Liver (tissue), 9 donors: ENCODE results near the gene RALGAPA2. TPM values are rescaled to one million over a fixed set of nuclear protein-coding genes. Genes with fewer than 3 reads are reported as not detected.

Source experiments
- DNase-seq: peaks from one replicate; pipeline ENCODE4 v3.0.0-alpha.2; 2017; ENCODE audit warnings: low spot score
- H3K27ac ChIP-seq, 2 donors: one replicate each; pipeline ENCODE4 v1.7.0; 2013; ENCODE audit warnings: inconsistent platforms in 2 of 2, low read length in 2 of 2, control low read depth in 1 of 2, low read depth in 1 of 2, mild to moderate bottlenecking in 1 of 2
- H3K27me3 ChIP-seq, 4 donors: one replicate each; pipeline versions ENCODE4 v1.6.1 to v1.7.0; 2013; ENCODE audit warnings: low read length in 3 of 4, inconsistent platforms in 1 of 4, mild to moderate bottlenecking in 1 of 4, moderate library complexity in 1 of 4; ENCODE audit not compliant: control insufficient read depth in 4 of 4, insufficient read depth in 4 of 4
- H3K36me3 ChIP-seq, 4 donors: one replicate each; pipeline versions ENCODE4 v1.6.1 to v1.7.0; 2013; ENCODE audit warnings: low read length in 3 of 4, mild to moderate bottlenecking in 3 of 4, low read depth in 1 of 4, moderate library complexity in 1 of 4; ENCODE audit not compliant: control insufficient read depth in 4 of 4, insufficient read depth in 3 of 4
- H3K4me1 ChIP-seq, 4 donors: one replicate each; pipeline versions ENCODE4 v1.6.1 to v1.7.0; 2013; ENCODE audit warnings: low read length in 3 of 4, mild to moderate bottlenecking in 3 of 4, moderate library complexity in 1 of 4; ENCODE audit not compliant: control insufficient read depth in 4 of 4, insufficient read depth in 4 of 4
- H3K4me3 ChIP-seq, 3 donors: one replicate each; pipeline versions ENCODE4 v1.6.1 to v1.7.0; 2013; ENCODE audit warnings: low read length in 3 of 3, control low read depth in 1 of 3, low read depth in 1 of 3, mild to moderate bottlenecking in 1 of 3
- H3K9ac ChIP-seq, 2 donors: one replicate each; pipeline ENCODE4 v1.7.0; 2013; ENCODE audit warnings: low read length in 2 of 2, mild to moderate bottlenecking in 2 of 2, moderate library complexity in 2 of 2, control low read depth in 1 of 2, low read depth in 1 of 2
- H3K9me3 ChIP-seq, 4 donors: one replicate each; pipeline versions ENCODE4 v1.6.1 to v1.7.0; 2013; ENCODE audit warnings: low read length in 3 of 4; ENCODE audit not compliant: control insufficient read depth in 4 of 4
- EGR1 ChIP-seq, 2 donors: IDR thresholded peaks; 2 replicates each; pipeline ENCODE4 v1.6.1; 2016 to 2018; ENCODE audit warnings: antibody characterized with exemption in 2 of 2, low read depth in 2 of 2
- FOXA1 ChIP-seq: IDR thresholded peaks from 2 replicates; pipeline ENCODE4 v1.6.1; 2016; ENCODE audit warnings: antibody characterized with exemption
- FOXA2 ChIP-seq: IDR thresholded peaks from 2 replicates; pipeline ENCODE4 v1.6.1; 2016; ENCODE audit warnings: antibody characterized with exemption
- GABPA ChIP-seq, 2 donors: IDR thresholded peaks in 1 of 2; conservative IDR thresholded peaks in 1 of 2; 2 replicates each; pipeline ENCODE4 v1.6.1; 2016; ENCODE audit warnings: antibody characterized with exemption in 2 of 2, mild to moderate bottlenecking in 1 of 2, moderate library complexity in 1 of 2
- HNF4A ChIP-seq, 2 donors: conservative IDR thresholded peaks; 2 replicates each; pipeline ENCODE4 v1.6.1; 2016; ENCODE audit warnings: antibody characterized with exemption in 2 of 2, mild to moderate bottlenecking in 2 of 2
- JUND ChIP-seq, 2 donors: IDR thresholded peaks; 2 replicates each; pipeline ENCODE4 v1.6.1; 2016; ENCODE audit warnings: antibody characterized with exemption in 2 of 2
- NR2F2 ChIP-seq: IDR thresholded peaks from 2 replicates; pipeline ENCODE4 v1.6.1; 2016; ENCODE audit warnings: antibody characterized with exemption
- RAD21 ChIP-seq, 2 donors: IDR thresholded peaks; 2 replicates each; pipeline ENCODE4 v1.6.1; 2016; ENCODE audit warnings: antibody characterized with exemption in 2 of 2, mild to moderate bottlenecking in 2 of 2
- RXRA ChIP-seq, 2 donors: IDR thresholded peaks; 2 replicates each; pipeline ENCODE4 v1.6.1; 2017 to 2018; ENCODE audit warnings: antibody characterized with exemption in 2 of 2, mild to moderate bottlenecking in 1 of 2
- SP1 ChIP-seq: IDR thresholded peaks from 2 replicates; pipeline ENCODE4 v1.6.1; 2018; ENCODE audit warnings: antibody characterized with exemption, mild to moderate bottlenecking
- TAF1 ChIP-seq: conservative IDR thresholded peaks from 2 replicates; pipeline ENCODE4 v1.6.1; 2016; ENCODE audit warnings: antibody characterized with exemption, mild to moderate bottlenecking
- YY1 ChIP-seq: IDR thresholded peaks from 2 replicates; pipeline ENCODE4 v1.6.1; 2016; ENCODE audit warnings: antibody characterized with exemption, mild to moderate bottlenecking
- WGBS: extraction: QIAGEN DNeasy Blood & Tissue Kit; methylation state at CpG from one replicate; pipeline ENCODE4 v1.1.7; 2013; 5-methylcytosine and 5-hydroxymethylcytosine counted together
- polyA plus RNA-seq, 2 donors: library from polyadenylated mRNA; stranded (reverse) in 1 of 2; unstranded in 1 of 2; fragments of 200-250 nt in 1 of 2; fragments of >200 nt in 1 of 2; fragmentation: Nextera tagmentation in 1 of 2; extraction: Ambion mirVana in 1 of 2; gene quantifications; one replicate each; pipeline versions ENCODE4 v1.2.1 to v1.2.3, GENCODE V29; 2013 to 2015
- total RNA-seq, 2 donors: library from RNA; depleted of rRNA; stranded (reverse); fragments of >200 nt; gene quantifications; one replicate each; pipeline ENCODE4 v1.2.3, GENCODE V29; 2014
- TF ChIP-seq, protein P1 (sequence below): IDR thresholded peaks from 2 replicates; pipeline ENCODE4 v1.6.1; 2016; ENCODE audit warnings: antibody characterized with exemption
- TF ChIP-seq, protein P2 (sequence below): fragments of 150-350 bp; IDR thresholded peaks from 2 replicates; pipeline ENCODE4 v1.5.1; 2017; ENCODE audit warnings: improper control_type of control experiment, low read depth, low read length; ENCODE audit not compliant: missing input control
- TF ChIP-seq, protein P3 (sequence below): IDR thresholded peaks from 2 replicates; pipeline ENCODE4 v1.6.1; 2016; ENCODE audit warnings: antibody characterized with exemption, mild to moderate bottlenecking
- TF ChIP-seq, protein P4 (sequence below): IDR thresholded peaks from 2 replicates; pipeline ENCODE4 v1.6.1; 2016; ENCODE audit warnings: antibody characterized with exemption
- donor health status: healthy.
- donor health status: healthy.
- donor health status: healthy.
- donor health status: healthy.
- donor health status: healthy.

The RALGAPA2 gene
- total and polyA plus RNA-seq, 4 donors, result 14.8 to 89.9 (median 25.1) TPM

DNA sequence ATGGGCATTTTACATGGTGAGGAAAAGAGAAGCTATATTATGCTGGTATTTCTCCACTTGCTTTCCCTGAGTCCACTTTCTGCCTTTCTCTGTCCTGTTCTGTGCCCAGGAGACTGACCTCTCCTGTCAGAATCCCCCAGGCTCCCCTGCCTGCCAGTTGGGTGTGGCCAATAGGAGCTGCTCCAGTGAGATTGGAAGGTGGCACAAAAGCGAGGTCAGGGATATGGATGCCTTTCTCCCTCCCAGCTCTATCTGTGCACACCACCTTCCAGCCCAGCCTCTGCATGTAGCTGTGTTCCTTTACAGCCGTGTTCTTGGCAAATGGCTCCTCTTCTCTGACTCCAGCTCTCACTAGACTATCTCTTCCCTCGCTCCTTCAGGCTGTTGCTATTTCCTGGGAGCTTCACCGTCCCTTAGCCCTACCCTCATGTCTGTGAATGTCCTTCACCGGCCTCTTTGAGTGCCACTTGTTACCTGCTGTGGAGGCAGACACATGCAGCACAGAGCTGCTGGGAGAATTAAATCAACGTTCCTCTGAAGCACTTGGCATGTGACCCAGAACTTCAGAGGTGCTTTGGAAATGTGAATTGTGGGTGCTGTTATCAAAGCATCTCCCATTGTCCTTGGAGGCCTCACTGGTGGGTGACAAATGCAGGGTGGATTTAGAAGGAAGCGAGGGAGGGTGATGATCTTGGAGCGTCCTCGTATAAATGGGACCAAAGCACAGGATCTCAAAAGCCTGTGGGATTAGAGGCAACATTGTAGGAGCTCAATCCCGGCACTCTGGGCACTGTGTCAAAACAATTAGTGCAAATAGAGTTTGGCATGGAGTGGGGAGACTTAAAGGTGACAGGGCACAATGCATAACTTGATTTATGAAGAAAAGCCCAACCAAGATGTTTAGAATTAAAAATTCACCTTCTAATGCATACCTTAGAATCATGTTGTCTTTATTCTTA lies 28.9 kb upstream of the RALGAPA2 start:
- WGBS, result 68% methylated on average over 10 of the region's 10 CpGs
- TF ChIP-seq, protein P1, sequence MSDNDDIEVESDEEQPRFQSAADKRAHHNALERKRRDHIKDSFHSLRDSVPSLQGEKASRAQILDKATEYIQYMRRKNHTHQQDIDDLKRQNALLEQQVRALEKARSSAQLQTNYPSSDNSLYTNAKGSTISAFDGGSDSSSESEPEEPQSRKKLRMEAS, result no peak
- TF ChIP-seq FOXA1 (no peak), EGR1 (IDR thresholded peaks at IDR 0.05; ENCODE audit: low read depth in 2 of 2) (no peak), SP1 (no peak), NR2F2 (no peak), HNF4A (conservative IDR thresholded peaks at IDR 0.05) (no peak), GABPA (IDR thresholded peaks at IDR 0.05 in 1 of 2, conservative IDR thresholded peaks at IDR 0.05 in 1 of 2) (no peak), RXRA (IDR thresholded peaks at IDR 0.05) (no peak), JUND (IDR thresholded peaks at IDR 0.05) (no peak), RAD21 (IDR thresholded peaks at IDR 0.05) (no peak), TAF1 (no peak), FOXA2 (no peak), YY1 (no peak)
- TF ChIP-seq, protein P2, sequence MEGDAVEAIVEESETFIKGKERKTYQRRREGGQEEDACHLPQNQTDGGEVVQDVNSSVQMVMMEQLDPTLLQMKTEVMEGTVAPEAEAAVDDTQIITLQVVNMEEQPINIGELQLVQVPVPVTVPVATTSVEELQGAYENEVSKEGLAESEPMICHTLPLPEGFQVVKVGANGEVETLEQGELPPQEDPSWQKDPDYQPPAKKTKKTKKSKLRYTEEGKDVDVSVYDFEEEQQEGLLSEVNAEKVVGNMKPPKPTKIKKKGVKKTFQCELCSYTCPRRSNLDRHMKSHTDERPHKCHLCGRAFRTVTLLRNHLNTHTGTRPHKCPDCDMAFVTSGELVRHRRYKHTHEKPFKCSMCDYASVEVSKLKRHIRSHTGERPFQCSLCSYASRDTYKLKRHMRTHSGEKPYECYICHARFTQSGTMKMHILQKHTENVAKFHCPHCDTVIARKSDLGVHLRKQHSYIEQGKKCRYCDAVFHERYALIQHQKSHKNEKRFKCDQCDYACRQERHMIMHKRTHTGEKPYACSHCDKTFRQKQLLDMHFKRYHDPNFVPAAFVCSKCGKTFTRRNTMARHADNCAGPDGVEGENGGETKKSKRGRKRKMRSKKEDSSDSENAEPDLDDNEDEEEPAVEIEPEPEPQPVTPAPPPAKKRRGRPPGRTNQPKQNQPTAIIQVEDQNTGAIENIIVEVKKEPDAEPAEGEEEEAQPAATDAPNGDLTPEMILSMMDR, result no peak
- TF ChIP-seq, protein P3, sequence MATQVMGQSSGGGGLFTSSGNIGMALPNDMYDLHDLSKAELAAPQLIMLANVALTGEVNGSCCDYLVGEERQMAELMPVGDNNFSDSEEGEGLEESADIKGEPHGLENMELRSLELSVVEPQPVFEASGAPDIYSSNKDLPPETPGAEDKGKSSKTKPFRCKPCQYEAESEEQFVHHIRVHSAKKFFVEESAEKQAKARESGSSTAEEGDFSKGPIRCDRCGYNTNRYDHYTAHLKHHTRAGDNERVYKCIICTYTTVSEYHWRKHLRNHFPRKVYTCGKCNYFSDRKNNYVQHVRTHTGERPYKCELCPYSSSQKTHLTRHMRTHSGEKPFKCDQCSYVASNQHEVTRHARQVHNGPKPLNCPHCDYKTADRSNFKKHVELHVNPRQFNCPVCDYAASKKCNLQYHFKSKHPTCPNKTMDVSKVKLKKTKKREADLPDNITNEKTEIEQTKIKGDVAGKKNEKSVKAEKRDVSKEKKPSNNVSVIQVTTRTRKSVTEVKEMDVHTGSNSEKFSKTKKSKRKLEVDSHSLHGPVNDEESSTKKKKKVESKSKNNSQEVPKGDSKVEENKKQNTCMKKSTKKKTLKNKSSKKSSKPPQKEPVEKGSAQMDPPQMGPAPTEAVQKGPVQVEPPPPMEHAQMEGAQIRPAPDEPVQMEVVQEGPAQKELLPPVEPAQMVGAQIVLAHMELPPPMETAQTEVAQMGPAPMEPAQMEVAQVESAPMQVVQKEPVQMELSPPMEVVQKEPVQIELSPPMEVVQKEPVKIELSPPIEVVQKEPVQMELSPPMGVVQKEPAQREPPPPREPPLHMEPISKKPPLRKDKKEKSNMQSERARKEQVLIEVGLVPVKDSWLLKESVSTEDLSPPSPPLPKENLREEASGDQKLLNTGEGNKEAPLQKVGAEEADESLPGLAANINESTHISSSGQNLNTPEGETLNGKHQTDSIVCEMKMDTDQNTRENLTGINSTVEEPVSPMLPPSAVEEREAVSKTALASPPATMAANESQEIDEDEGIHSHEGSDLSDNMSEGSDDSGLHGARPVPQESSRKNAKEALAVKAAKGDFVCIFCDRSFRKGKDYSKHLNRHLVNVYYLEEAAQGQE, result no peak
- TF ChIP-seq, protein P4, sequence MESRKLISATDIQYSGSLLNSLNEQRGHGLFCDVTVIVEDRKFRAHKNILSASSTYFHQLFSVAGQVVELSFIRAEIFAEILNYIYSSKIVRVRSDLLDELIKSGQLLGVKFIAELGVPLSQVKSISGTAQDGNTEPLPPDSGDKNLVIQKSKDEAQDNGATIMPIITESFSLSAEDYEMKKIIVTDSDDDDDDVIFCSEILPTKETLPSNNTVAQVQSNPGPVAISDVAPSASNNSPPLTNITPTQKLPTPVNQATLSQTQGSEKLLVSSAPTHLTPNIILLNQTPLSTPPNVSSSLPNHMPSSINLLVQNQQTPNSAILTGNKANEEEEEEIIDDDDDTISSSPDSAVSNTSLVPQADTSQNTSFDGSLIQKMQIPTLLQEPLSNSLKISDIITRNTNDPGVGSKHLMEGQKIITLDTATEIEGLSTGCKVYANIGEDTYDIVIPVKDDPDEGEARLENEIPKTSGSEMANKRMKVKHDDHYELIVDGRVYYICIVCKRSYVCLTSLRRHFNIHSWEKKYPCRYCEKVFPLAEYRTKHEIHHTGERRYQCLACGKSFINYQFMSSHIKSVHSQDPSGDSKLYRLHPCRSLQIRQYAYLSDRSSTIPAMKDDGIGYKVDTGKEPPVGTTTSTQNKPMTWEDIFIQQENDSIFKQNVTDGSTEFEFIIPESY, result no peak
- Histone ChIP-seq H3K36me3 (no peaks in the 10 kb centered on the region), H3K27me3 (no peaks in the 10 kb centered on the region), H3K4me1 (peaks cover 15 to 39% (median 32%) of the 10 kb centered on the region in 4 donors), H3K9me3 (no peaks in the 10 kb centered on the region), H3K27ac (peak overlapping the region; percentile 45 to 64), H3K9ac (no peak overlapping the region), H3K4me3 (no peak overlapping the region)
- no peak for DNase-seq
